Measurements from ENCODE around the gene CNIH2. TPM values are rescaled to one million over a fixed set of nuclear protein-coding genes. Genes with fewer than 3 reads are reported as not detected.
"Not testable (repeated sequence)": the region's sequence is repeated elsewhere in the genome, so short reads cannot be mapped to it uniquely, and the experiment has no call there.

The CNIH2 gene
- polyA plus RNA-seq, 1 donor from 2014 or later, result not detected

- Mint-ChIP-seq H3K36me3 (peaks cover 3% of the 10 kb centered on the region), H3K27me3 (no peaks in the 10 kb centered on the region), H3K27ac (no peak overlapping the region), H3K9me3 (no peaks in the 10 kb centered on the region), H3K4me3 (no peak overlapping the region), H3K4me1 (no peaks in the 10 kb centered on the region)
Measured at GRCh38 chr11:66299186-66299585, 21.2 kb downstream of the CNIH2 start.

DNA sequence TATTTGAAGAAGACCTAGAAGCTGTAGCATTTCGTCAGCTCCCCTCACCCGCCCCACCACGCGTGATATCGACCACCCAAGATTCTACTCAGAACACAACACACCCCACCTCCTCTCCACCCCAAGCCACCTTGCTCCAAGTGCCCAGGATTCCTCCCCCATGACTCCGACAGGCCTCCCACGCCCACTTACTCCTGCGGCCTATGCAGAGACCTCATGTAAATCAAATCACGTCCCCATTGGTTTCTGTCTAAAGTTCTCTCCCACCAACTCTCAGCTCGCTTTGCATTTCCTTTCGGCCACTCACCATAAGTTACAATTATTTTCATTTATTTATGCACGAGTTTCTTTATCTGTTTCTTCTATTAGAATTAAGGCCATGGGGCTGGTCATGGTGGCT is 24.7 kb downstream of the CNIH2 start:
- peaks cover 3% of the 10 kb centered on the region for H3K27me3 Mint-ChIP-seq
- H3K4me3 Mint-ChIP-seq, result no peak overlapping the region
- H3K4me1 Mint-ChIP-seq, result peaks cover 0 to 1% (median 0%) of the 10 kb centered on the region in 3 donors
- H3K36me3 Mint-ChIP-seq, result no peaks in the 10 kb centered on the region
- H3K9me3 Mint-ChIP-seq, result no peaks in the 10 kb centered on the region
- H3K27ac Mint-ChIP-seq, result peak overlapping the region in 2 of 3 donors; percentile 46 to 53

DNA sequence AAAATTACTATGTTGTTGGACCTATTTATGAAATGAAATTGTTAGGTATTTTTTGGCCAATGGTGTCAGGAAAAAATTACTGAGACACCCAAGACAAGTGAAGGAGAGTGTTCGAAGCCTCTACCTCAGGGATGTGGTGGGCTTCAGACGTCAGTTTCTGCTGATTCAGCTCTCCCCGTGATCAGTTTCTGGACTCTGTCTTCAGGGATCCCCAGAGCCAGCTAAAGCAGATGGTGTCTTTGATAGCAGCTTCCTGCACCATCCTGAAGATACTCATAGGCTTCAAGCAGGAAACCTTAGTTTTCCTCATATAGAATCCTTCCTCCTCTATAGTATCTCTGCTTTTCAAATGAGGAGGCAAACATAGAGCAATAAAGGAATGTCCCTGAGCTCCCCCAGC is 31.5 kb downstream of the CNIH2 start:
- Mint-ChIP-seq H3K9me3 (no peaks in the 10 kb centered on the region), H3K27me3 (peaks cover 3% of the 10 kb centered on the region), H3K27ac (peak overlapping the region in 2 of 3 donors; percentile 59 to 86), H3K36me3 (no peaks in the 10 kb centered on the region), H3K4me1 (peaks cover 0 to 8% (median 4%) of the 10 kb centered on the region in 3 donors), H3K4me3 (no peak overlapping the region)

- Mint-ChIP-seq H3K4me1 (peaks cover 0 to 8% (median 4%) of the 10 kb centered on the region in 3 donors), H3K9me3 (no peaks in the 10 kb centered on the region), H3K4me3 (peak overlapping the region in 1 of 4 donors; percentile 42), H3K27ac (no peak overlapping the region), H3K27me3 (no peaks in the 10 kb centered on the region), H3K36me3 (no peaks in the 10 kb centered on the region)
Measured at GRCh38 chr11:66310324-66310723, 32.3 kb downstream of the CNIH2 start.

DNA sequence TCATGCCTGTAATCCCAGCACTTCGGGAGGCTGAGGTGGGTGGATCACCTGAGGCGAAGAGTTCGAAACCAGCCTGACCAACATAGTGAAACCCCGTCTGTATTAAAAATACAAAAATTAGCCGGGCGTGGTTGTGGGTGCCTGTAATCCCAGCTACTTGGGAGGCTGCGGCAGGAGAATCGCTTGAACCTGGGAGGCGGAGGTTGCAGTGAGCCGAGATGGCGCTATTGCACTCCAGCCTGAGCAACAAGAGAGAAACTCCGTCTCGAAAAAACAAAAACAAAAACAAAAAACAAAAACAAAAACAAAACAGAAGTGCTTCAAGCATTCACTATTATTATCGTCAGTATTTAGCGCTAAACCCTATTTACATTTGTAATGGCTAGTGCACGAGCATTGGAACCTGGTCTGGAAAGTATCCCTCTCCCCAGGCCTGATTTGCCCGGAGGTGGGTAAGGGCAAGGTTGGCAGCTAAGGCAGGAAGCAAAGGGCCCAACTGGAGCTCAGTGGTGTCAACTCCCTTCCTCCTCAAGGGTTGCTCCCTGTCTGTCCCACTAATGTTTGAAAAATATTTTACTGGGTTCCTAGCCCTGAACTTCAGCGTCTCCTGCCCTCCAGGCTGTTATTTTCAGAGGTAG is 32.9 kb downstream of the CNIH2 start:
- H3K27me3 Mint-ChIP-seq, H3K9me3 Mint-ChIP-seq, H3K36me3 Mint-ChIP-seq, H3K4me1 Mint-ChIP-seq: not testable (repeated sequence)
- peak overlapping the region in 2 of 3 donors; percentile 39 to 83 for H3K27ac Mint-ChIP-seq
- H3K4me3 Mint-ChIP-seq, result peak overlapping the region in 1 of 4 donors; percentile 42

DNA sequence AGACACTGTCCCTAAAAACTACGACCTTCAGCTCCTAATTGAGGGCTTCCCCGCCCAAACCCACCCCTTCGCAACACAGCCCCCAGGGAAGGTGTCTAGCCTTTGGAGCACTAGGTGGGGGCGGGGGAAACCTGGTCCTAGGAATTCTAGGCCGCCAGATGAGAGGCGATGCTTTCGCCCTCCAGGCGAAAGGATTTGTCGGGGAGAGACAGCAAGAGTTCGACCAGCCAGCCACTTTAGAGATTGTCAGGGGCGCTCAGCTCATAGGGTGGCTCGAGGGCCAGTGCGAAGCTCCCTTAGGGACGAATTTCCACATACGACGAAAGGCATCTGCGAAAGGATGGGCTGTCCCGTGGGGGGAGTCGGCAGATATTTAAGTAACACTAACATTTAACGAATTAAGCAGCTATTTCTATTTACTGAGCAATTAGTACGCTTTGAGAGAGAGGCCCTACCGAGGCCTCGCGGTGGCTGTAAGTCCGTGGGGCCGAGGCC is 33.5 kb downstream of the CNIH2 start:
- no peaks in the 10 kb centered on the region for H3K27me3 Mint-ChIP-seq
- H3K9me3 Mint-ChIP-seq, result no peaks in the 10 kb centered on the region
- peak overlapping the region; percentile 83 to 99 (median 94) for H3K27ac Mint-ChIP-seq
- peaks cover 0 to 9% (median 4%) of the 10 kb centered on the region in 3 donors for H3K4me1 Mint-ChIP-seq
- H3K36me3 Mint-ChIP-seq, result no peaks in the 10 kb centered on the region
- peak overlapping the region; percentile 88 to 100 (median 96) for H3K4me3 Mint-ChIP-seq

DNA sequence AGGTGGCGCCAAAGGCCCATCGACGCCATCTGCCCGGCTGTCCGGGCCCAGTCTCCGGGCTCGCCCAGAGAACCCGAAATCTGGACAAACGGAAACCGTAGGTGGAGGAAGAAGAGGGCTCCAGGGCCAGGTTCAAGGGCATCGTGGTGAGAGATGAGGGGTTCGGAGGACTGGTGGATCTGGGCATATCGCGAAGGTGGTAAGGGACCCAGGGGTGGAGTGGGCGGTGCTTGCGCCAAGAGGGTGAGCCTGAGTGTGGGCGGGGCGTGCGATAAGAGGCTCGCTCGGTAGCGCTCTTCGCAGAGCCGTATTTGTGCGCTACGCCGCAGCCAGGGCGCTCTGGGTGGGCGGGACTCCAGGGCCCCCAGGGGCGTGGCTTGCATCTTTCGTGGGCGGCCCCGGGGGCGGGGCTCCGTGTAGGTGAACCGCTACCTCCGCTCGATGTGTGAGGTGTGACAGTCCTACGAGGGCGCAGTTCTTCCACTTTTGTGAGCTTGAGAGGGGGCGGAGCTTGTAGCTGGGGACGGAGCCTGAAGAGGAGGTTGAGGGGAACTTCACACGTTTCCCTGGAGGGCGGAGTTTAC is 34.1 kb downstream of the CNIH2 start:
- Mint-ChIP-seq H3K4me3 (peak overlapping the region; percentile 88 to 100 (median 96)), H3K4me1 (peaks cover 0 to 9% (median 4%) of the 10 kb centered on the region in 3 donors), H3K27ac (peak overlapping the region; percentile 83 to 99 (median 94)), H3K36me3 (no peaks in the 10 kb centered on the region), H3K27me3 (no peaks in the 10 kb centered on the region), H3K9me3 (no peaks in the 10 kb centered on the region)

DNA sequence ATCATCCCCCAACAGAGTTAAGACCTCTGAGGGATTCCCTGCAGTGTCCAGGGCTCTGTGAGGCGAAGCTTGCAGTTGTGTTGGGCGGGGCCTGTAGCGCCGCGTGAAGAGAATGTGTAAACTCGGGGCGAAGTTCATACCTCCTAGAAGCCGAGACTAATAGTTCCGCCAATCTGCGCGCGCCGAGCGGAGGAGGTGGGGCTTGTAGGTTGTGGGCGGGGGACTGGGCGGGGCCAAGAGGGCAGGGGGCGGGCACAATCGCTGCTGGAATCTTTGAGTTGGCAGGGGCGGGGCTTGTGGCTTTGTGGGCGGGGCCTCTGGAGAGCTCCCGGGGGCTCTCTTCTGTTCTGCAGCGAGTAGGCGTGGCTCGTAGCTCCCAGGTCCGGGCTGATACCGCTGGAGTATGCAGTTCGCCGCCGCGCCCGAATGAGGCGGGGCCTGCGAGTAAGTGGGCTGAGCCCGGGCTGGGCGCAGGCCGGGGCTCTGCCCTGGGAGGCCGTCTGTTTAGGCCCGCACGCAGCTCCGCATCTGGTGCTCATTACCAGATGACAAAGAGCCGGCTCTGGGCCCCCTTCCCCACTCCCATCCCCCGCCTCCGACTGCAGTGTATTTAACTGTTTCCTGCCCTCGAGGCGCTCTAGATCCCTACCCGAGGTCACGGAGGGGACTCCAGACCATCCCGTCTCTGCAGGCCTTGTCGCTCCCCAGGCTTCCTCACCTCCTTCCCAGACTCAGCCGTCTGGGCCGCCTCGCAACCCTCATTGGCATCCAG is 34.8 kb downstream of the CNIH2 start:
- H3K36me3 Mint-ChIP-seq, result no peaks in the 10 kb centered on the region
- H3K9me3 Mint-ChIP-seq, result no peaks in the 10 kb centered on the region

DNA sequence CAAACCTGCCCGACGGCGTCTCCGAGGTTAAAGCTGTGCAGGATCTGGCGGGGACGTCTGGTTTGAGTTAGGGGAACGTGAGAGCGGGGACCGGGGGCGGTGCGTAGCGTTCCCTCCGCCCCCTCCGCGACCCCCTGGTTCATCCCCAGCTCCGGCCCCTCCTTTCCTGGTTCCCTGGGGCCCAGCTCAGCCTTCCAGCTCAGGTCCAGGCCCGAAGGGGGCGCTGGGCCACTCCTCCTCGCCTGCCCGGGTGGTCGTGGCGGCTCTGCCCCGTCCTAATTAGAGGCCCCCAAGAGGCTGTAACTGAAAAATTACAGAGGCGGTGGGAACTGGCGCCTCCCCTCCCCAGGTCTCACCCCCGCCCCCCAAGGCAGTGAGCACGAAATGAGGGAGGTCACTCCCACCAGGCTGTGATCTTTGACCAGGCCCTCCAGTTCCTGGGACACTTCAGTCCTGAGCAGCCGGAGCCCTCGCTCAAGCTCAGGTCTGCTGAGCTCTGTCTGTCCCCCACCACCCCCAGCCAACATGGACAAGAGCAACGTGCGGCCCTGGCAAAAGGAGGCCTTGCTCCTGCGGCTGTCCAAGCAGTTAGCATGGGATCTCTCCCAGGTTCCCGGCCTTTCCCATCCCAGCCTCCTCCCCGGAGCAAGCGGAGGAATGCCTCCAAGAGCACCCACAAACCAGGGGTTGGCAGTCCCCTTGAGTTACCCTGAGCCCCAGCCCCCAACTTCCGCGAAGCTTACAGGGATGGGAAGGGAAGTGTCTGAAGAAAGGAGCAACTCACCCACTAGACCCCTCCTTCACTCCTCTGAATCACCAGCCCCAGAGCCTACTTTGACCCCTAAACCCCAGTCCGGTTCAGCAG is 35.6 kb downstream of the CNIH2 start:
- H3K4me3 Mint-ChIP-seq, result peak overlapping the region; percentile 88 to 100 (median 96)
- peak overlapping the region; percentile 83 to 99 (median 94) for H3K27ac Mint-ChIP-seq

More for the DNA sequence above, 34.8 kb downstream of the CNIH2 start:
- no peaks in the 10 kb centered on the region for H3K27me3 Mint-ChIP-seq
- peaks cover 0 to 14% (median 9%) of the 10 kb centered on the region in 3 donors for H3K4me1 Mint-ChIP-seq
- H3K4me3 Mint-ChIP-seq, result peak overlapping the region; percentile 88 to 100 (median 96)
- H3K27ac Mint-ChIP-seq, result peak overlapping the region; percentile 83 to 99 (median 94)

DNA sequence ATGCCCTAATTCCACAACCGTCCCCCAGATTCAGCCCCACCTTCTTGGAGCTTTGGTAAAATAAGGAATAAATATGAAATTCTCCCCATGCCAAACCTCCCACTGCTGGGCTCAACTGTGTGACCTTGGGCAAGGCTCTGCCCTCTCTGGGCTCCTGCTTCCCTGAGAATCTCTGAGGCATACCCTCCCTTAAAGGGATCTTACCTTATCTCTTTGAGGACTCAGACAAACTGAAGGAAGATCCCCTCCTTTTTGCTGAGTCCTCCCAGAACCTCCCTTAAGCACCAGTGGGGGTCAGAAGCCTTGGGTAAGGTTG is 36.2 kb downstream of the CNIH2 start:
- Mint-ChIP-seq H3K4me3 (peak overlapping the region in 1 of 4 donors; percentile 6), H3K27me3 (no peaks in the 10 kb centered on the region), H3K4me1 (peaks cover 11 to 27% (median 21%) of the 10 kb centered on the region in 3 donors), H3K36me3 (no peaks in the 10 kb centered on the region), H3K9me3 (no peaks in the 10 kb centered on the region), H3K27ac (peak overlapping the region; percentile 18 to 23 (median 18))

More for the DNA sequence above, 35.6 kb downstream of the CNIH2 start:
- Mint-ChIP-seq H3K27me3 (no peaks in the 10 kb centered on the region), H3K9me3 (no peaks in the 10 kb centered on the region), H3K36me3 (no peaks in the 10 kb centered on the region), H3K4me1 (peaks cover 5 to 22% (median 15%) of the 10 kb centered on the region in 3 donors)

GRCh38 chr11:66314561-66315497 is 36.9 kb downstream of the CNIH2 start:
- Mint-ChIP-seq H3K36me3 (no peaks in the 10 kb centered on the region), H3K27me3 (no peaks in the 10 kb centered on the region), H3K4me1 (peaks cover 11 to 28% (median 21%) of the 10 kb centered on the region in 3 donors), H3K4me3 (peak overlapping the region in 3 of 4 donors; percentile 41 to 58 (median 57)), H3K27ac (peak overlapping the region; percentile 18 to 88 (median 18)), H3K9me3 (no peaks in the 10 kb centered on the region)

GRCh38 chr11:66315498-66315885 is 37.5 kb downstream of the CNIH2 start:
- peak overlapping the region; percentile 43 to 88 (median 71) for H3K27ac Mint-ChIP-seq
- H3K36me3 Mint-ChIP-seq, result no peaks in the 10 kb centered on the region
- H3K27me3 Mint-ChIP-seq, result no peaks in the 10 kb centered on the region
- peak overlapping the region in 2 of 4 donors; percentile 38 to 57 for H3K4me3 Mint-ChIP-seq
- peaks cover 11 to 29% (median 21%) of the 10 kb centered on the region in 3 donors for H3K4me1 Mint-ChIP-seq
- H3K9me3 Mint-ChIP-seq, result no peaks in the 10 kb centered on the region

GRCh38 chr11:66315921-66316811 is 38.2 kb downstream of the CNIH2 start:
- no peaks in the 10 kb centered on the region for H3K27me3 Mint-ChIP-seq
- peak overlapping the region in 2 of 3 donors; percentile 43 to 71 for H3K27ac Mint-ChIP-seq
- H3K4me3 Mint-ChIP-seq, result peak overlapping the region in 2 of 4 donors; percentile 38 to 57
- H3K36me3 Mint-ChIP-seq, result no peaks in the 10 kb centered on the region
- H3K4me1 Mint-ChIP-seq, result peaks cover 11 to 29% (median 21%) of the 10 kb centered on the region in 3 donors
- no peaks in the 10 kb centered on the region for H3K9me3 Mint-ChIP-seq

All from IgD-negative memory B cell (primary cell).